Skeletal muscle tissue (tissue), 4 donors: ENCODE measurements around the gene ARFGAP2. TPM values are rescaled to one million over a fixed set of nuclear protein-coding genes. Genes with fewer than 3 reads are reported as not detected.

Experiments used
- H3K27ac ChIP-seq: one replicate; pipeline ENCODE4 v1.7.0; 2013; ENCODE audit warnings: mild to moderate bottlenecking, low read depth, low read length, inconsistent platforms
- H3K27me3 ChIP-seq, 3 donors: one replicate each; pipeline ENCODE4 v1.7.0; 2013; ENCODE audit warnings: low read length in 3 of 3; ENCODE audit not compliant: control insufficient read depth in 3 of 3, insufficient read depth in 3 of 3
- H3K36me3 ChIP-seq, 3 donors: one replicate each; pipeline ENCODE4 v1.7.0; 2013; ENCODE audit warnings: low read length in 3 of 3; ENCODE audit not compliant: control insufficient read depth in 3 of 3, insufficient read depth in 3 of 3
- H3K4me1 ChIP-seq, 3 donors: one replicate each; pipeline ENCODE4 v1.7.0; 2013; ENCODE audit warnings: low read length in 3 of 3, mild to moderate bottlenecking in 3 of 3; ENCODE audit not compliant: control insufficient read depth in 3 of 3, insufficient read depth in 3 of 3
- H3K4me3 ChIP-seq, 3 donors: one replicate each; pipeline ENCODE4 v1.7.0; 2013; ENCODE audit warnings: low read length in 3 of 3
- H3K9ac ChIP-seq, 3 donors: one replicate each; pipeline ENCODE4 v1.7.0; 2013; ENCODE audit warnings: low read length in 3 of 3, mild to moderate bottlenecking in 3 of 3, moderate library complexity in 2 of 3, low read depth in 1 of 3
- H3K9me3 ChIP-seq, 3 donors: one replicate each; pipeline ENCODE4 v1.7.0; 2013; ENCODE audit warnings: low read length in 3 of 3; ENCODE audit not compliant: control insufficient read depth in 3 of 3
- total RNA-seq: library from RNA; depleted of rRNA; stranded (reverse); fragments of >200 nt; gene quantifications from one replicate; pipeline ENCODE4 v1.2.3, GENCODE V29; 2014
- donor health status: Osteomylitis.

The ARFGAP2 gene
- total RNA-seq, 1 donor from 2014 or later: 105 TPM

- H3K27me3 ChIP-seq: no peaks in the 10 kb centered on the region
- H3K9ac ChIP-seq: no peak overlapping the region
- no peak overlapping the region for H3K27ac ChIP-seq
- peaks cover 0 to 3% (median 0%) of the 10 kb centered on the region in 3 donors for H3K36me3 ChIP-seq
- H3K4me1 ChIP-seq: peaks cover 0 to 5% (median 5%) of the 10 kb centered on the region in 3 donors
- no peaks in the 10 kb centered on the region for H3K9me3 ChIP-seq
- no peak overlapping the region for H3K4me3 ChIP-seq
Observed at GRCh38 chr11:47139878-47140277, 36.8 kb downstream of the ARFGAP2 start.

- no peak overlapping the region for H3K9ac ChIP-seq
- no peaks in the 10 kb centered on the region for H3K27me3 ChIP-seq
- no peaks in the 10 kb centered on the region for H3K9me3 ChIP-seq
- H3K36me3 ChIP-seq: peaks cover 0 to 3% (median 0%) of the 10 kb centered on the region in 3 donors
- H3K27ac ChIP-seq: no peak overlapping the region
- H3K4me3 ChIP-seq: no peak overlapping the region
- H3K4me1 ChIP-seq: no peaks in the 10 kb centered on the region
Observed at GRCh38 chr11:47137476-47137875, 39.2 kb downstream of the ARFGAP2 start.

GRCh38 chr11:47136921-47137320, 39.8 kb downstream of the ARFGAP2 start:
- peaks cover 0 to 3% (median 0%) of the 10 kb centered on the region in 3 donors for H3K36me3 ChIP-seq
- H3K4me3 ChIP-seq: no peak overlapping the region
- no peaks in the 10 kb centered on the region for H3K9me3 ChIP-seq
- no peaks in the 10 kb centered on the region for H3K27me3 ChIP-seq
- H3K4me1 ChIP-seq: no peaks in the 10 kb centered on the region
- no peak overlapping the region for H3K27ac ChIP-seq
- H3K9ac ChIP-seq: no peak overlapping the region

DNA sequence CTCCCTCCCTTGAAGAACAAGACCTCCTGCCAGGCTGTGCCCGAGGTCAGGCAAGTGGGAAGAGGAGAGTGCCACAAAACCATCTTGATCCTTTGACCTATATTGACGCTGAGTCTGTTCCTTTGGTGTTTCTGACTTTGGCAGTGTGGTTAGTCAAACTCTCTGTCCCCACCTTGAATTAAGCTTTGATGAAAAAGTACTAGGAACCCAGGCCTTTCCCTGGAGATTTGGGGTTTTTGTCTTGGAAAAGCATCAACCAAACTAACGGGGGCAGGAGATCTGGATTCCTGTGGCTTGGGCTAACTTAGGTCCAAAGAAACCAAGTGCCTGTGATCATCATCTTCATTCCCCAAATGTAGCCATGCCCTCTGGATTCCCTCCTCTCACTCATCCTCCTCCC, 40.4 kb downstream of the ARFGAP2 start:
- H3K9ac ChIP-seq: no peak overlapping the region
- H3K27me3 ChIP-seq: no peaks in the 10 kb centered on the region
- H3K27ac ChIP-seq: no peak overlapping the region
- no peaks in the 10 kb centered on the region for H3K9me3 ChIP-seq
- H3K36me3 ChIP-seq: peaks cover 0 to 3% (median 0%) of the 10 kb centered on the region in 3 donors
- no peak overlapping the region for H3K4me3 ChIP-seq
- H3K4me1 ChIP-seq: no peaks in the 10 kb centered on the region

GRCh38 chr11:47132981-47133380, 43.7 kb downstream of the ARFGAP2 start:
- no peak overlapping the region for H3K9ac ChIP-seq
- H3K36me3 ChIP-seq: peaks cover 0 to 3% (median 0%) of the 10 kb centered on the region in 3 donors
- H3K9me3 ChIP-seq: no peaks in the 10 kb centered on the region
- no peak overlapping the region for H3K4me3 ChIP-seq
- H3K27ac ChIP-seq: no peak overlapping the region
- H3K27me3 ChIP-seq: no peaks in the 10 kb centered on the region
- H3K4me1 ChIP-seq: no peaks in the 10 kb centered on the region

- no peaks in the 10 kb centered on the region for H3K27me3 ChIP-seq
- H3K9ac ChIP-seq: no peak overlapping the region
- H3K4me3 ChIP-seq: no peak overlapping the region
- no peaks in the 10 kb centered on the region for H3K36me3 ChIP-seq
- H3K27ac ChIP-seq: no peak overlapping the region
- no peaks in the 10 kb centered on the region for H3K4me1 ChIP-seq
- no peaks in the 10 kb centered on the region for H3K9me3 ChIP-seq
Observed at GRCh38 chr11:47132490-47132889, 44.2 kb downstream of the ARFGAP2 start.

GRCh38 chr11:47131136-47131535, 45.5 kb downstream of the ARFGAP2 start:
- no peak overlapping the region for H3K27ac ChIP-seq

DNA sequence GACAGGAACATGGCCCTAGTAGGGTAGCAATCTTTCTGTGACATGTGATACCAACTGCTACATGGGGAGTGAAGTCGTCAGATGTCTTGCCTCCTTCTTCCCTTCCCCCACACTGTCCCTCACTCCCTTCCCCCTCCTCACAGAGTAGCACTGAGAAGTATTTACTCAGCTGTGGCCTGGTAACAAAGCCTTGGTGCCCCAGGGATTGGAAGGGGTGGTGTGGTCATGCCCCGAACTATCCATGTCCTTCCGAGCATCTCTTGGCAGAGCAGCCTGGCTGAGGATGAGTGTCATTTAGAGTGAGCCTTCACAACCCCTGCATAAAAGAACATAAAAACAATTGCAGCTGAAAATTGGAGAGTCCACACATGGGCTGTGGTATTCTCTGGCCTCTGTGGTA, 46.1 kb downstream of the ARFGAP2 start:
- H3K4me1 ChIP-seq: no peaks in the 10 kb centered on the region
- no peaks in the 10 kb centered on the region for H3K9me3 ChIP-seq
- no peaks in the 10 kb centered on the region for H3K36me3 ChIP-seq
- H3K9ac ChIP-seq: no peak overlapping the region
- H3K27me3 ChIP-seq: no peaks in the 10 kb centered on the region
- no peak overlapping the region for H3K27ac ChIP-seq
- no peak overlapping the region for H3K4me3 ChIP-seq

More at GRCh38 chr11:47131136-47131535, 45.5 kb downstream of the ARFGAP2 start:
- Histone ChIP-seq H3K9ac (no peak overlapping the region), H3K4me3 (no peak overlapping the region), H3K9me3 (no peaks in the 10 kb centered on the region), H3K36me3 (no peaks in the 10 kb centered on the region), H3K27me3 (no peaks in the 10 kb centered on the region), H3K4me1 (no peaks in the 10 kb centered on the region)

DNA sequence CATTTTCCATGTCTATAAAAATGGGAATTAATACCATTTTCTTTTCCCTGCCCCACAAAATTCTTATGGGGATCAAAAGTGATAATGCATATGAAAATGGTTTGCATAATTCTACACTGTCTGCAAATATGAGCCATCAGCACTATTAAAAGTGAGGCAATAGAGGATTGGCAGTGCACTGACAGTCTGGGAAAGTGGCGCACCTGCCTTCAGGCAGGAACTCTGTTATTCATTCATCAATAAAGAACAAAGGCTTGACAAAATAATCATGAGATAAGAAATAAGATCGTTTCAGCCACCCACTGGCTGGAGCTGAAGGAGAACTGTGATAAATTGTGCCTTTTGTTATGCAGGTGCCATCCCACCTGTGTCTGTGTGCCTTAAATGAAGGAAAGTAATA, 49.5 kb downstream of the ARFGAP2 start:
- Histone ChIP-seq H3K36me3 (no peaks in the 10 kb centered on the region), H3K27me3 (no peaks in the 10 kb centered on the region), H3K27ac (no peak overlapping the region), H3K9me3 (no peaks in the 10 kb centered on the region), H3K9ac (no peak overlapping the region), H3K4me3 (no peak overlapping the region), H3K4me1 (no peaks in the 10 kb centered on the region)

GRCh38 chr11:47125083-47125482, 51.6 kb downstream of the ARFGAP2 start:
- Histone ChIP-seq H3K27ac (no peak overlapping the region), H3K36me3 (no peaks in the 10 kb centered on the region), H3K4me1 (no peaks in the 10 kb centered on the region), H3K9ac (no peak overlapping the region), H3K27me3 (no peaks in the 10 kb centered on the region), H3K4me3 (no peak overlapping the region), H3K9me3 (no peaks in the 10 kb centered on the region)

DNA sequence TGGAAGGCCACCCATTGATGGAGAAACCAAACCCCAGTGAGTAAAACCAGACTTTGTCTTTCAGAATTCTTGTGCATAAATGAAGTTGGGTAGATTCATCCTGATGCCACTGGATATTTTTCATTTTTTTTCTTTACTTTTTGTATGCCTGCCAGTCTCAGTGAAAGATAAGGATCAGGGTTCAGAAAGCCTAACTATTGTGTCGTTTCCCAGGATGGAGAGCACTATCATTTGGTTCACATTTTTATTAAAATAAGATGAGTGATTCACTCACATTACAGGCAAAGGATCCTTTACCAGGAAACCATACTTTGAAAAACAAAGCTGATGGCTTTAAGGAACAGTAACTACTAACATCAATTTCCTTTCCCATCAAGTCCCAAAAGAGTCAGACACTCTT, 52.0 kb downstream of the ARFGAP2 start:
- H3K27me3 ChIP-seq: no peaks in the 10 kb centered on the region
- H3K9ac ChIP-seq: no peak overlapping the region
- no peaks in the 10 kb centered on the region for H3K4me1 ChIP-seq
- no peaks in the 10 kb centered on the region for H3K36me3 ChIP-seq
- H3K27ac ChIP-seq: no peak overlapping the region
- no peak overlapping the region for H3K4me3 ChIP-seq
- H3K9me3 ChIP-seq: no peaks in the 10 kb centered on the region
